GM12875 (cell line): Measurements from ENCODE around the gene UQCC2.

ENCODE experiments used
- H3K4me3 ChIP-seq: one replicate; pipeline ENCODE4 v1.5.1; 2011; ENCODE audit warnings: low read depth, low read length, control low read depth
- TF ChIP-seq, protein P1 (sequence below): IDR thresholded peaks from 2 replicates; pipeline ENCODE4 v1.5.1; 2011; ENCODE audit warnings: low read depth, mild to moderate bottlenecking, control low read depth, inconsistent platforms, low read length, moderate library complexity, borderline replicate concordance; ENCODE audit not compliant: insufficient read depth

Gene UQCC2

DNA sequence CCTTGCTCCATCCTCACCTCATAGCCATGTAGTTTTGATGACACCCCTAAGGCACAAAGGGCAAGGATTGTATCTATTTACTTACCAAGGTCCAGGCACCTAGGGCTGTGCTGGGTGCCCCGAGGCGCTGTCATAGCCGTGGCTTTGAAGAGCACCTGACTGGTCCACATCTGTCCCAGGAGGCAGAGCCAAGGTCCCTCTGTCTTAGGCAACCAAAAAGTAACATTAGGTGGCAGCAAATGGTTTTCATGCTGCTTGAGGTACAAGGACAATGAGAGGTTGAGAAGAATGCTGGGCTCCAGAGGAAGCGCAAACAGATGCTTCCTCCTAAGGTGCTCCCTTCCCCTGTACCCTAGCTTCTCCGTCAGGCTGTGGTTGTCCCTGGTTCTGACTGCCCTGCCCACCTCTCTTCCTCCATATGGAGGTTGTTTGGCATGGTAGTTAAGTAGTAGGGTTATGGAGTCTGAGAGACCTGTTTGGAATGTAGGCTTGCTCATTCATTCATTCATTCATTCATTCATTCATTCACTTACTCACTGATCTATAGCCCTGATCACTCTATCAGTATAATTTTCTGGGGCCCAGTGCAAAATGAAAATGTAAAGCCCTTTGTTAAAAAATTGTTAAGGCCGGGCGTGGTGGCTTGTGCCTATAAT lies 3.0 kb upstream of the UQCC2 start:
- TF ChIP-seq, protein P1, sequence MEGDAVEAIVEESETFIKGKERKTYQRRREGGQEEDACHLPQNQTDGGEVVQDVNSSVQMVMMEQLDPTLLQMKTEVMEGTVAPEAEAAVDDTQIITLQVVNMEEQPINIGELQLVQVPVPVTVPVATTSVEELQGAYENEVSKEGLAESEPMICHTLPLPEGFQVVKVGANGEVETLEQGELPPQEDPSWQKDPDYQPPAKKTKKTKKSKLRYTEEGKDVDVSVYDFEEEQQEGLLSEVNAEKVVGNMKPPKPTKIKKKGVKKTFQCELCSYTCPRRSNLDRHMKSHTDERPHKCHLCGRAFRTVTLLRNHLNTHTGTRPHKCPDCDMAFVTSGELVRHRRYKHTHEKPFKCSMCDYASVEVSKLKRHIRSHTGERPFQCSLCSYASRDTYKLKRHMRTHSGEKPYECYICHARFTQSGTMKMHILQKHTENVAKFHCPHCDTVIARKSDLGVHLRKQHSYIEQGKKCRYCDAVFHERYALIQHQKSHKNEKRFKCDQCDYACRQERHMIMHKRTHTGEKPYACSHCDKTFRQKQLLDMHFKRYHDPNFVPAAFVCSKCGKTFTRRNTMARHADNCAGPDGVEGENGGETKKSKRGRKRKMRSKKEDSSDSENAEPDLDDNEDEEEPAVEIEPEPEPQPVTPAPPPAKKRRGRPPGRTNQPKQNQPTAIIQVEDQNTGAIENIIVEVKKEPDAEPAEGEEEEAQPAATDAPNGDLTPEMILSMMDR: no peak
- H3K4me3 ChIP-seq: no peak overlapping the region

DNA sequence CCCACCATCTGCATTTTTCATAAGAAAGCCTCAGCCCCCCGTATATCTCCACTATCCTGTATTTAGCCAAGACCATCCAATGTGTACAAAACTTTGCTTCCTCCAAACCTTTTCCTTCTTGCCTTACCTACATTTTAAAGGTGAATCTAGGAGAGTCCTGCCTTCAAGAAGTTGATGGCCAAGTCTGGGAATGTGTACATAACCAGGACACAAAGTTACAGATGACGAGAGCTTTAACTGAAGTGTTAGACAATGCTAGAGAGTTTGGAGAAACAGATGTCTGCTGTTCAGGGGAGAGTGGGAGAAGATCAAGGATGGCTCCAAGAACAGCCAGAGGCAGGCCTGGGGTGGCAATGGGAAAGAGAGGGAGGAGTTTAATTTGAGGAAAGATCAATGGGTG lies 2.3 kb upstream of the UQCC2 start:
- H3K4me3 ChIP-seq: no peak overlapping the region
- TF ChIP-seq, protein P1: no peak

DNA sequence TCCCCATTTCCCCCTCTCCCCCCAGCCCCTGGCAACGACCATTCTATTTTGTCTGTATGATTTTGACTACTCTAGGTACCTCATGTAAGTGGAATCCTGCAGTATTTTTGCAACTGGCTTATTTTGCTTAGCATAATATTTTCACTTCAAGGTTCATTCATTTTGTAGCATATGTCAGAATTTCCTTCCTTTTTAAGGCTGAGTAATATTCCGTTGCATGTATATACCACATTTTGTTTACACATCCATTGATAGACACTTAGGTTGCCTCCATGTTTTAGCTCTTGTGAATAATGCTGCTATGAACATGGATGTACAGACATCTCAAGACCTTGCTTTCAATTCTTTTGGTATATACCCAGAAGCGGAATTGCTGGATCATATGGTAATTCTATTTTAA lies 1.4 kb upstream of the UQCC2 start:
- H3K4me3 ChIP-seq: no peak overlapping the region
- TF ChIP-seq, protein P1: no peak

DNA sequence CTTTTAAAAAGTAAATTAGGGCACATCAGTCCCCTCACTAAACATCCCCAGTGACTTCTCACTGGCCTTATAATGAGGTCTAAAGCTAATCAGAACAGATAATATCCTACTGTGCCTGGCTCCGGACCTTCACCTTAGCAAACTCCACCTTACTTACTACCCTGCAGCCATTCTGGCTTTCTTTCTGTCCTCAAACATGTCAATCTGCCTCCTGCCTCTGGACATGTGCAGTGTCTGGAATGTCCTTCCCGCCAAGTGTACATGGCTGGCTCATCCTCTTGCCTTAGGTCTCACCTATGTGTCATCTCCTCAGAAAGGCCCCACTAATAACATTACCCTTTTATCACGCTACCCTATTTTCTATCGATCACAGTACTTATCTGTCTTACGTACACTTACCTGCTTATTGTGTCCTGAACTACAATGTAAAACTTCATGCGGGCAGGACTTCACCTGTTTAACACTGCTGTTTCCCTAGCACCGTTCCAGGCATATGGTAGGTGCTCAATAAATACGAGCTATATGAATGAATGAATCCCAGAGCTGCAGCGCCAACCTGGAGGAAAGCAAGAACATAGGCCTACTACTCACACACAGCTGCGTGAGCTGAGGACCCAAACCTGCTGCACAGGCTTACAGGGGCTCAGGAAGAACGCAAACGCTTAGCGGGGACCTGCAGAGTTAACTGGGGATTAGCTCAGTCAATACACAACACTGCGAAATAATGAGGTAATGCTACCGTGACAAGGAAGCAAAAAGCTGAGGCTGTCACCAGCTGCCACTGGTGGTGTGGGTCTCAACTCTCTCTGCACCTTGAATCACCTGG lies 991 bp downstream of the UQCC2 start:
- H3K4me3 ChIP-seq: peak overlapping the region; percentile 68
- TF ChIP-seq, protein P1: no peak

DNA sequence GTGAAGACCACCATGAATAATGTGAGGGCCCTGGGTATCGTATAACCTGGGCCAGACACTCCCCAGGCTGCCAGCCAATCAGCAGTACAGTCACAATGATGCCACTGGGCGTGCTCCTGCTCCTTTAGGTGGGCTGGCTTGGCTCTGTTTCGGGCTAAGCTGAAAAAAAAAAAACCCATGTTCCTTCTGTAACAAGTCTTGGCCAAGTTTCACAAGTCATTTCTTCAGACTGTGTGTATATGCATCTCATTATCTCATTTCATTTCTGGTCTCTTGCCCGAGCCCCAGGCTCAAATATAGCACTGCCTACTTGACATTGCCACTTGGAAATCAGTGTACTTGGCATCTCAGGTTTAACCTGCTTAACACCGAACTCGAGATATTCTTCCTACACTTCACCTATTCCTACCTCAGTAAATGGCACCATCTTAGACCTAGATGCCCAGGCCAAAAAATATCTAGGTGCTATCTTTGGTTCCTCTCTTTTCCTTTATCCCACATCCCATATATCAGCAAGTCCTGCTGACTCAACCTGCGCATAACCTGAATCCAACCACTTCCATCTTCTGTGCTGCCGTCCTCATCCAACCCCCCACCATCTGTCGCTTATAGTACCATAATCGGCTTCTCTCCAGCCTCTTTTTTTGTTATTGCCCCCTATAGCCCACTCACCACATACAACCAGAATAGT lies 1.8 kb downstream of the UQCC2 start:
- TF ChIP-seq, protein P1: no peak
- no peak overlapping the region for H3K4me3 ChIP-seq

DNA sequence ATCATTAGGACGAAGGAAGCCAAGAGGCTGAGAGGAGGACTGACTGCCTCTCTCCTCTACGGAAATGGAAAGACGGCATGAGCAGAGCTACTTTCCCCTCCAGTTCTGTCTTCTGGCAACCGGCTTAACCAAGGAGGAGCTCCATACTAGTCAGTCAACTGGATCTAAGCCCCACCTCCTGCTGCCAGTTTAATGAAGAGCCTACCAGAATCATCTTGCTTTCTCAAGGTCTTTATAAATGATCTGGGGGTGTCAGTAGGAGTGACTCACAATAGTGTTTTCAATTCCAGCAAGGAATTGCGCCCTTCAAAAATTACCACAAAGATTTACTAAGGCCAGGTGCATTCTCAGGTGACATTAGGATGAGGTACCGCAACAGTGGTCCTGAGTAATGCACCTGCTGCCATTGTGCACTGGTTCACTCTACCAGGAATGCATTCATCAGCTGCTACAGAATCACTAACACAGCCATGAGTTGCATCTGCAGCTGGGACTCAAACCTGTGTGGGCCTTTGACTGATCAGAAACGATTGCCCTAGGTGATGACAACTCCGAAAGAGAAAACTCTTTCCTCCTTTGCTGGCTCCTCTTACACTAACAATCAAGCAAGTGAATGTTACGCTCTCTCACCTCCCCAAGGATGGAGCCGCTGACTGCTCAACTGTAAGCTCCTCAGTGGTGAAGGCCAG lies 2.8 kb downstream of the UQCC2 start:
- H3K4me3 ChIP-seq: no peak overlapping the region
- TF ChIP-seq, protein P1: no peak
